Neural cell (in vitro differentiated cells): ENCODE measurements around the gene ZFP1. TPM values are rescaled to one million over a fixed set of nuclear protein-coding genes. Genes with fewer than 3 reads are reported as not detected.

Experiments used
- H2AFZ ChIP-seq: fragments of 200-600, 300-800 bp; sonication (generic), shearing (Covaris generic); 2 replicates; pipeline ENCODE4 v1.6.0; 2014; ENCODE audit warnings: low read depth, mild to moderate bottlenecking, antibody characterized with exemption, low read length, moderate library complexity
- H3F3A ChIP-seq: fragments of 200-600 bp; shearing (Covaris generic); 2 replicates; pipeline ENCODE4 v1.6.1; 2016; ENCODE audit warnings: mild to moderate bottlenecking, moderate library complexity, mixed read lengths, antibody characterized with exemption, low read length; ENCODE audit not compliant: insufficient read depth, poor library complexity, severe bottlenecking
- H3K27ac ChIP-seq: fragments of 200-600, 300-800 bp; sonication (generic), shearing (Covaris generic); 2 replicates; pipeline ENCODE4 v1.5.1; 2014; ENCODE audit warnings: mild to moderate bottlenecking, low read length, moderate library complexity
- H3K27me3 ChIP-seq: fragments of 300-800, 200-600 bp; sonication (generic), shearing (Covaris generic); 2 replicates; pipeline ENCODE4 v1.6.0; 2014; ENCODE audit warnings: mild to moderate bottlenecking, low read depth, low read length, moderate library complexity; ENCODE audit not compliant: insufficient read depth
- H3K36me3 ChIP-seq: fragments of 300-800, 200-600 bp; sonication (generic), shearing (Covaris generic); 2 replicates; pipeline ENCODE4 v1.5.1; 2014; ENCODE audit warnings: mild to moderate bottlenecking, antibody characterized with exemption, low read length, moderate library complexity; ENCODE audit not compliant: insufficient read depth
- H3K4me2 ChIP-seq: fragments of 300-800, 200-600 bp; sonication (generic), shearing (Covaris generic); 2 replicates; pipeline ENCODE4 v1.6.0; 2014; ENCODE audit warnings: mild to moderate bottlenecking, low read length
- H3K4me3 ChIP-seq: fragments of 300-800, 200-600 bp; sonication (generic), shearing (Covaris generic); 2 replicates; pipeline ENCODE4 v1.5.1; 2014; ENCODE audit warnings: mild to moderate bottlenecking, low read length, moderate library complexity
- H3K79me2 ChIP-seq: fragments of 200-600 bp; shearing (Covaris generic); replicated peaks from 2 replicates; pipeline ENCODE4 v1.6.0; 2014; ENCODE audit warnings: mild to moderate bottlenecking, low read length, moderate library complexity; ENCODE audit not compliant: insufficient read depth
- H3K9ac ChIP-seq: fragments of 300-800, 200-600 bp; sonication (generic), shearing (Covaris generic); 2 replicates; pipeline ENCODE4 v1.6.1; 2016; ENCODE audit warnings: mild to moderate bottlenecking, low read length, mixed read lengths
- H3K9me2 ChIP-seq: fragments of 200-600 bp; shearing (Covaris generic); 2 replicates; pipeline ENCODE4 v1.6.1; 2016; ENCODE audit warnings: mild to moderate bottlenecking, low read length, mixed read lengths; ENCODE audit not compliant: insufficient read depth
- H3K9me3 ChIP-seq: fragments of 200-600, 300-800 bp; sonication (generic), shearing (Covaris generic); 2 replicates; pipeline ENCODE4 v1.6.1; 2016; ENCODE audit warnings: mild to moderate bottlenecking, mixed run types, low read length, moderate library complexity, mixed read lengths
- H4K20me1 ChIP-seq: fragments of 200-600 bp; shearing (Covaris generic); 2 replicates; pipeline ENCODE4 v1.6.1; 2016; ENCODE audit warnings: mild to moderate bottlenecking, mixed run types; ENCODE audit not compliant: insufficient read depth
- CTCF ChIP-seq: fragments of 450-650 bp; IDR thresholded peaks from 2 replicates; pipeline ENCODE4 v1.5.1; 2014; ENCODE audit warnings: antibody characterized with exemption, mild to moderate bottlenecking, moderate library complexity; ENCODE audit not compliant: poor library complexity, severe bottlenecking
- EZH2 ChIP-seq: fragments of 200-600, 300-800 bp; shearing (Covaris generic), sonication (generic); IDR thresholded peaks from 2 replicates; pipeline ENCODE4 v1.6.1; 2014; ENCODE audit warnings: antibody characterized with exemption, low read length, borderline replicate concordance, mild to moderate bottlenecking; ENCODE audit not compliant: insufficient read depth, poor library complexity, severe bottlenecking
- MXI1 ChIP-seq: fragments of 450-650 bp; conservative IDR thresholded peaks from 2 replicates; pipeline ENCODE4 v1.6.1; 2014; ENCODE audit warnings: antibody characterized with exemption, mild to moderate bottlenecking; ENCODE audit not compliant: poor library complexity, severe bottlenecking
- POLR2AphosphoS5 ChIP-seq: IDR thresholded peaks from 2 replicates; pipeline ENCODE4 v1.6.1; 2012
- RAD21 ChIP-seq: fragments of 450-650 bp; conservative IDR thresholded peaks from 2 replicates; pipeline ENCODE4 v1.6.1; 2014; ENCODE audit warnings: antibody characterized with exemption, mild to moderate bottlenecking, moderate library complexity
- SMC3 ChIP-seq: fragments of 450-650 bp; conservative IDR thresholded peaks from 2 replicates; pipeline ENCODE4 v1.6.1; 2014; ENCODE audit warnings: antibody characterized with exemption, mild to moderate bottlenecking, moderate library complexity; ENCODE audit not compliant: poor library complexity
- polyA plus RNA-seq: library from polyadenylated mRNA; depleted of rRNA; stranded (reverse); fragments of >200 nt; gene quantifications from 2 replicates; pipeline ENCODE4 v1.2.3, GENCODE V29; 2014
- TF ChIP-seq, protein P1 (sequence below): IDR thresholded peaks from 2 replicates; pipeline ENCODE4 v1.6.1; 2012; ENCODE audit warnings: borderline replicate concordance

Gene ZFP1
- polyA plus RNA-seq, 1 donor from 2014 or later = 47.1 TPM

GRCh38 chr16:75110637-75111513, 37.4 kb upstream of the ZFP1 start:
- H3K27ac ChIP-seq = peak overlapping the region; percentile 20
- no peaks in the 10 kb centered on the region for H3F3A ChIP-seq
- H4K20me1 ChIP-seq = peaks cover 4% of the 10 kb centered on the region
- H3K9me3 ChIP-seq = no peaks in the 10 kb centered on the region
- no peak overlapping the region for H2AFZ ChIP-seq
- H3K9ac ChIP-seq = peak overlapping the region; percentile 26
- H3K4me2 ChIP-seq = no peak overlapping the region
- H3K79me2 ChIP-seq = no peaks in the 10 kb centered on the region
- H3K27me3 ChIP-seq = no peaks in the 10 kb centered on the region
- no peaks in the 10 kb centered on the region for H3K9me2 ChIP-seq
- TF ChIP-seq RAD21 (peak; percentile 86), CTCF (peak; percentile 89), MXI1 (peak; percentile 63), EZH2 (no peak), SMC3 (peak; percentile 87)
- TF ChIP-seq, protein P1, sequence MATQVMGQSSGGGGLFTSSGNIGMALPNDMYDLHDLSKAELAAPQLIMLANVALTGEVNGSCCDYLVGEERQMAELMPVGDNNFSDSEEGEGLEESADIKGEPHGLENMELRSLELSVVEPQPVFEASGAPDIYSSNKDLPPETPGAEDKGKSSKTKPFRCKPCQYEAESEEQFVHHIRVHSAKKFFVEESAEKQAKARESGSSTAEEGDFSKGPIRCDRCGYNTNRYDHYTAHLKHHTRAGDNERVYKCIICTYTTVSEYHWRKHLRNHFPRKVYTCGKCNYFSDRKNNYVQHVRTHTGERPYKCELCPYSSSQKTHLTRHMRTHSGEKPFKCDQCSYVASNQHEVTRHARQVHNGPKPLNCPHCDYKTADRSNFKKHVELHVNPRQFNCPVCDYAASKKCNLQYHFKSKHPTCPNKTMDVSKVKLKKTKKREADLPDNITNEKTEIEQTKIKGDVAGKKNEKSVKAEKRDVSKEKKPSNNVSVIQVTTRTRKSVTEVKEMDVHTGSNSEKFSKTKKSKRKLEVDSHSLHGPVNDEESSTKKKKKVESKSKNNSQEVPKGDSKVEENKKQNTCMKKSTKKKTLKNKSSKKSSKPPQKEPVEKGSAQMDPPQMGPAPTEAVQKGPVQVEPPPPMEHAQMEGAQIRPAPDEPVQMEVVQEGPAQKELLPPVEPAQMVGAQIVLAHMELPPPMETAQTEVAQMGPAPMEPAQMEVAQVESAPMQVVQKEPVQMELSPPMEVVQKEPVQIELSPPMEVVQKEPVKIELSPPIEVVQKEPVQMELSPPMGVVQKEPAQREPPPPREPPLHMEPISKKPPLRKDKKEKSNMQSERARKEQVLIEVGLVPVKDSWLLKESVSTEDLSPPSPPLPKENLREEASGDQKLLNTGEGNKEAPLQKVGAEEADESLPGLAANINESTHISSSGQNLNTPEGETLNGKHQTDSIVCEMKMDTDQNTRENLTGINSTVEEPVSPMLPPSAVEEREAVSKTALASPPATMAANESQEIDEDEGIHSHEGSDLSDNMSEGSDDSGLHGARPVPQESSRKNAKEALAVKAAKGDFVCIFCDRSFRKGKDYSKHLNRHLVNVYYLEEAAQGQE = no peak
- H3K36me3 ChIP-seq = no peaks in the 10 kb centered on the region
- peak overlapping the region; percentile 21 for H3K4me3 ChIP-seq

GRCh38 chr16:75111514-75111940, 36.8 kb upstream of the ZFP1 start:
- peak; percentile 4 for TF ChIP-seq SMC3
- TF ChIP-seq POLR2AphosphoS5 = no peak
- TF ChIP-seq CTCF = no peak
- Histone ChIP-seq H3F3A (no peaks in the 10 kb centered on the region), H3K4me3 (no peak overlapping the region), H2AFZ (no peak overlapping the region), H3K4me2 (no peak overlapping the region), H3K27ac (no peak overlapping the region), H3K36me3 (no peaks in the 10 kb centered on the region), H3K9ac (peak overlapping the region; percentile 16), H4K20me1 (peaks cover 4% of the 10 kb centered on the region), H3K27me3 (no peaks in the 10 kb centered on the region), H3K9me3 (no peaks in the 10 kb centered on the region), H3K79me2 (no peaks in the 10 kb centered on the region), H3K9me2 (no peaks in the 10 kb centered on the region)
